GM23338 (cell line): ENCODE measurements around the gene DOCK1. TPM values are rescaled to one million over a fixed set of nuclear protein-coding genes. Genes with fewer than 3 reads are reported as not detected.

Experiments used
- ATAC-seq: fragments of 200-7000 bp; cut with Tn5 transposase; 3 replicates; pipeline ENCODE4 v1.9.1; 2020
- DNase-seq: peaks from one replicate; pipeline ENCODE4 v3.0.0-alpha.2; 2015; ENCODE audit warnings: low spot score
- H2AFZ ChIP-seq: fragments of 200-600 bp; sonication (generic); 2 replicates; pipeline ENCODE4 v1.8.0; 2016; ENCODE audit warnings: antibody characterized with exemption, mild to moderate bottlenecking, moderate library complexity
- H3F3A ChIP-seq: fragments of 200-600 bp; sonication (generic); replicated peaks from 2 replicates; pipeline ENCODE4 v1.8.0; 2017; ENCODE audit warnings: antibody characterized with exemption, mixed run types, low read depth
- H3K27ac ChIP-seq: fragments of 200-600 bp; sonication (generic); 2 replicates; pipeline ENCODE4 v1.6.1; 2016; ENCODE audit warnings: low read depth
- H3K27me3 ChIP-seq: fragments of 200-600 bp; sonication (generic); 2 replicates; pipeline ENCODE4 v1.8.0; 2016; ENCODE audit warnings: mild to moderate bottlenecking, mixed run types, moderate library complexity; ENCODE audit not compliant: insufficient read depth
- H3K36me3 ChIP-seq: fragments of 200-600 bp; sonication (generic); 2 replicates; pipeline ENCODE4 v1.8.0; 2016; ENCODE audit warnings: mild to moderate bottlenecking; ENCODE audit not compliant: insufficient read depth
- H3K4me1 ChIP-seq: fragments of 200-600 bp; sonication (generic); 2 replicates; pipeline ENCODE4 v1.8.0; 2016; ENCODE audit warnings: mild to moderate bottlenecking, moderate library complexity; ENCODE audit not compliant: insufficient read depth
- H3K4me2 ChIP-seq: fragments of 200-600 bp; sonication (generic); 2 replicates; pipeline ENCODE4 v1.7.1; 2017; ENCODE audit warnings: mixed run types
- H3K4me3 ChIP-seq: fragments of 200-600 bp; sonication (generic); 2 replicates; pipeline ENCODE4 v1.6.1; 2016; ENCODE audit warnings: mixed run types
- H3K79me2 ChIP-seq: fragments of 200-600 bp; sonication (generic); replicated peaks from 2 replicates; pipeline ENCODE4 v1.8.0; 2017; ENCODE audit warnings: mild to moderate bottlenecking; ENCODE audit not compliant: insufficient read depth
- H3K9me2 ChIP-seq: fragments of 200-600 bp; sonication (generic); 2 replicates; pipeline ENCODE4 v1.8.0; 2017; ENCODE audit not compliant: insufficient read depth
- H4K20me1 ChIP-seq: fragments of 200-600 bp; sonication (generic); replicated peaks from 2 replicates; pipeline ENCODE4 v1.8.0; 2017; ENCODE audit warnings: mild to moderate bottlenecking; ENCODE audit not compliant: insufficient read depth
- H3K27ac Mint-ChIP-seq: 2 replicates; pipeline ENCODE4 v1.8.0; 2020; ENCODE audit warnings: inconsistent platforms, mild to moderate bottlenecking, moderate library complexity, mixed read lengths
- H3K27me3 Mint-ChIP-seq: 3 replicates; pipeline ENCODE4 v1.8.0; 2022; ENCODE audit warnings: low read depth, mild to moderate bottlenecking, moderate library complexity, mixed read lengths, inconsistent platforms; ENCODE audit not compliant: insufficient read depth, poor library complexity
- H3K36me3 Mint-ChIP-seq: 3 replicates; pipeline ENCODE4 v1.8.0; 2021; ENCODE audit warnings: low read depth, mild to moderate bottlenecking, inconsistent platforms, moderate library complexity, mixed read lengths
- H3K4me1 Mint-ChIP-seq: 3 replicates; pipeline ENCODE4 v1.8.0; 2020; ENCODE audit warnings: mild to moderate bottlenecking, inconsistent platforms, mixed read lengths
- H3K4me3 Mint-ChIP-seq: 3 replicates; pipeline ENCODE4 v1.8.0; 2021; ENCODE audit warnings: moderate library complexity, mild to moderate bottlenecking, inconsistent platforms, mixed read lengths
- H3K9me3 Mint-ChIP-seq: 3 replicates; pipeline ENCODE4 v1.8.0; 2020; ENCODE audit warnings: moderate library complexity, mild to moderate bottlenecking, inconsistent platforms, mixed read lengths
- CREB1 ChIP-seq: fragments of 250-450 bp; sonication (Bioruptor Pico); IDR thresholded peaks from 2 replicates; pipeline ENCODE4 v1.5.0; 2020; ENCODE audit warnings: low read depth, mild to moderate bottlenecking, moderate library complexity
- EZH2 ChIP-seq: fragments of 200-600 bp; sonication (generic); IDR thresholded peaks from one replicate; pipeline ENCODE4 v1.8.0; 2017; ENCODE audit warnings: antibody characterized with exemption, mild to moderate bottlenecking, low read depth; ENCODE audit not compliant: unreplicated experiment
- JUNB ChIP-seq: IDR thresholded peaks from one replicate; pipeline ENCODE4 v1.6.1; 2016; ENCODE audit warnings: antibody characterized with exemption; ENCODE audit not compliant: unreplicated experiment
- STAT1 ChIP-seq: IDR thresholded peaks from one replicate; pipeline ENCODE4 v1.6.1; 2016; ENCODE audit warnings: antibody characterized with exemption; ENCODE audit not compliant: unreplicated experiment
- ZNF114 ChIP-seq: fragments of 250-450 bp; sonication (Bioruptor Pico); IDR thresholded peaks from 2 replicates; pipeline ENCODE4 v1.5.0; 2020; ENCODE audit warnings: mild to moderate bottlenecking, moderate library complexity
- ZNF331 ChIP-seq: fragments of 250-450 bp; sonication (Bioruptor Pico); IDR thresholded peaks from 2 replicates; pipeline ENCODE4 v1.5.0; 2020; ENCODE audit warnings: low read depth, mild to moderate bottlenecking, moderate library complexity
- polyA plus RNA-seq: library from polyadenylated mRNA; unstranded; fragments of >200 nt; fragmentation: Nextera tagmentation; extraction: Ambion mirVana; gene quantifications from 2 replicates; pipeline ENCODE4 v1.2.1, GENCODE V29; 2016
- total RNA-seq: library from RNA; depleted of rRNA; stranded (reverse); fragments of >200 nt; shearing (Covaris generic); gene quantifications from 2 replicates; pipeline ENCODE4 v1.2.3, GENCODE V29; 2014
- TF ChIP-seq, protein P1 (sequence below): IDR thresholded peaks from one replicate; pipeline ENCODE4 v1.6.1; 2018; ENCODE audit warnings: antibody characterized with exemption; ENCODE audit not compliant: unreplicated experiment
- TF ChIP-seq, protein P2 (sequence below), 2 experiments: fragments of 200-600 bp in 1 of 2; sonication (generic) in 1 of 2; conservative IDR thresholded peaks; 2 replicates each; pipeline versions ENCODE4 v1.5.1 to v1.6.1; 2016 to 2017; ENCODE audit warnings: antibody characterized with exemption in 2 of 2, low read depth in 2 of 2, mild to moderate bottlenecking in 2 of 2, moderate library complexity in 1 of 2

DOCK1 gene
- total and polyA plus RNA-seq, 2 experiments from 2014 or later: 13.2 to 55.3 TPM

GRCh38 chr10:127451628-127452027 lies 546.4 kb downstream of the DOCK1 start:
- Histone ChIP-seq H2AFZ (no peak overlapping the region), H3K4me1 (no peaks in the 10 kb centered on the region), H3K36me3 (no peaks in the 10 kb centered on the region), H3K9me2 (no peaks in the 10 kb centered on the region), H3K4me2 (no peak overlapping the region), H3F3A (no peaks in the 10 kb centered on the region), H3K27me3 (no peaks in the 10 kb centered on the region), H3K79me2 (no peaks in the 10 kb centered on the region), H3K4me3 (no peak overlapping the region), H4K20me1 (no peaks in the 10 kb centered on the region; the same call in 1 of the 2 replicates), H3K27ac (no peak overlapping the region)
- Mint-ChIP-seq H3K9me3 (no peaks in the 10 kb centered on the region; the same call in 2 of the 3 replicates), H3K27me3 (no peaks in the 10 kb centered on the region), H3K4me3 (no peak overlapping the region), H3K4me1 (peaks cover 13% of the 10 kb centered on the region), H3K36me3 (peaks cover 15% of the 10 kb centered on the region), H3K27ac (no peak overlapping the region)
- DNase-seq: no peak
- TF ChIP-seq STAT1: no peak
- TF ChIP-seq, protein P1, sequence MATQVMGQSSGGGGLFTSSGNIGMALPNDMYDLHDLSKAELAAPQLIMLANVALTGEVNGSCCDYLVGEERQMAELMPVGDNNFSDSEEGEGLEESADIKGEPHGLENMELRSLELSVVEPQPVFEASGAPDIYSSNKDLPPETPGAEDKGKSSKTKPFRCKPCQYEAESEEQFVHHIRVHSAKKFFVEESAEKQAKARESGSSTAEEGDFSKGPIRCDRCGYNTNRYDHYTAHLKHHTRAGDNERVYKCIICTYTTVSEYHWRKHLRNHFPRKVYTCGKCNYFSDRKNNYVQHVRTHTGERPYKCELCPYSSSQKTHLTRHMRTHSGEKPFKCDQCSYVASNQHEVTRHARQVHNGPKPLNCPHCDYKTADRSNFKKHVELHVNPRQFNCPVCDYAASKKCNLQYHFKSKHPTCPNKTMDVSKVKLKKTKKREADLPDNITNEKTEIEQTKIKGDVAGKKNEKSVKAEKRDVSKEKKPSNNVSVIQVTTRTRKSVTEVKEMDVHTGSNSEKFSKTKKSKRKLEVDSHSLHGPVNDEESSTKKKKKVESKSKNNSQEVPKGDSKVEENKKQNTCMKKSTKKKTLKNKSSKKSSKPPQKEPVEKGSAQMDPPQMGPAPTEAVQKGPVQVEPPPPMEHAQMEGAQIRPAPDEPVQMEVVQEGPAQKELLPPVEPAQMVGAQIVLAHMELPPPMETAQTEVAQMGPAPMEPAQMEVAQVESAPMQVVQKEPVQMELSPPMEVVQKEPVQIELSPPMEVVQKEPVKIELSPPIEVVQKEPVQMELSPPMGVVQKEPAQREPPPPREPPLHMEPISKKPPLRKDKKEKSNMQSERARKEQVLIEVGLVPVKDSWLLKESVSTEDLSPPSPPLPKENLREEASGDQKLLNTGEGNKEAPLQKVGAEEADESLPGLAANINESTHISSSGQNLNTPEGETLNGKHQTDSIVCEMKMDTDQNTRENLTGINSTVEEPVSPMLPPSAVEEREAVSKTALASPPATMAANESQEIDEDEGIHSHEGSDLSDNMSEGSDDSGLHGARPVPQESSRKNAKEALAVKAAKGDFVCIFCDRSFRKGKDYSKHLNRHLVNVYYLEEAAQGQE: no peak
- TF ChIP-seq, protein P2, sequence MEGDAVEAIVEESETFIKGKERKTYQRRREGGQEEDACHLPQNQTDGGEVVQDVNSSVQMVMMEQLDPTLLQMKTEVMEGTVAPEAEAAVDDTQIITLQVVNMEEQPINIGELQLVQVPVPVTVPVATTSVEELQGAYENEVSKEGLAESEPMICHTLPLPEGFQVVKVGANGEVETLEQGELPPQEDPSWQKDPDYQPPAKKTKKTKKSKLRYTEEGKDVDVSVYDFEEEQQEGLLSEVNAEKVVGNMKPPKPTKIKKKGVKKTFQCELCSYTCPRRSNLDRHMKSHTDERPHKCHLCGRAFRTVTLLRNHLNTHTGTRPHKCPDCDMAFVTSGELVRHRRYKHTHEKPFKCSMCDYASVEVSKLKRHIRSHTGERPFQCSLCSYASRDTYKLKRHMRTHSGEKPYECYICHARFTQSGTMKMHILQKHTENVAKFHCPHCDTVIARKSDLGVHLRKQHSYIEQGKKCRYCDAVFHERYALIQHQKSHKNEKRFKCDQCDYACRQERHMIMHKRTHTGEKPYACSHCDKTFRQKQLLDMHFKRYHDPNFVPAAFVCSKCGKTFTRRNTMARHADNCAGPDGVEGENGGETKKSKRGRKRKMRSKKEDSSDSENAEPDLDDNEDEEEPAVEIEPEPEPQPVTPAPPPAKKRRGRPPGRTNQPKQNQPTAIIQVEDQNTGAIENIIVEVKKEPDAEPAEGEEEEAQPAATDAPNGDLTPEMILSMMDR (conservative IDR thresholded peaks at IDR 0.05; ENCODE audit: low read depth in 2 of 2): no peak
- TF ChIP-seq ZNF114: no peak
- TF ChIP-seq CREB1 (CRISPR knock-in tag): no peak
- no peak for TF ChIP-seq JUNB
- no peak for ATAC-seq

GRCh38 chr10:127452568-127452967 lies 547.3 kb downstream of the DOCK1 start:
- ATAC-seq (peak; percentile 41; the same call in 2 of the 3 replicates), DNase-seq (no peak)
- Histone ChIP-seq H3K4me2 (no peak overlapping the region), H3K27me3 (no peaks in the 10 kb centered on the region), H3K79me2 (no peaks in the 10 kb centered on the region), H3K4me3 (no peak overlapping the region), H3F3A (no peaks in the 10 kb centered on the region), H3K36me3 (no peaks in the 10 kb centered on the region), H2AFZ (no peak overlapping the region), H3K4me1 (no peaks in the 10 kb centered on the region), H4K20me1 (no peaks in the 10 kb centered on the region; the same call in 1 of the 2 replicates), H3K27ac (no peak overlapping the region), H3K9me2 (no peaks in the 10 kb centered on the region)
- peaks cover 10% of the 10 kb centered on the region for H3K4me1 Mint-ChIP-seq
- H3K27ac Mint-ChIP-seq: no peak overlapping the region
- H3K9me3 Mint-ChIP-seq: no peaks in the 10 kb centered on the region; the same call in 2 of the 3 replicates
- peaks cover 7% of the 10 kb centered on the region for H3K36me3 Mint-ChIP-seq
- H3K4me3 Mint-ChIP-seq: no peak overlapping the region
- H3K27me3 Mint-ChIP-seq: no peaks in the 10 kb centered on the region
- no peak for TF ChIP-seq ZNF114
- TF ChIP-seq ZNF331 (CRISPR knock-in tag): no peak
- TF ChIP-seq, protein P1: no peak
- TF ChIP-seq JUNB: no peak
- no peak for TF ChIP-seq CREB1 (CRISPR knock-in tag)
- no peak for TF ChIP-seq STAT1
- TF ChIP-seq EZH2: no peak
